SK-N-SH (cell line): ENCODE data around the gene TMEM74B. TPM values are rescaled to one million over a fixed set of nuclear protein-coding genes. Genes with fewer than 3 reads are reported as not detected.
"Not testable (repeated sequence)": the region's sequence is repeated elsewhere in the genome, so short reads cannot be mapped to it uniquely, and the experiment has no call there.

Source experiments
- CTCF ChIA-PET: fragments of 300-600, 350-600 bp; formaldehyde crosslinking; extraction: SDS; loops from one replicate; lab custom pipeline; 2021; lab: Yijun Ruan, JAX
- POLR2A ChIA-PET: fragments of 350-600 bp; sonication (Branson Sonifier 250); formaldehyde crosslinking; extraction: SDS; loops from one replicate; lab custom pipeline; 2020; ENCODE audit warnings: antibody characterized with exemption, inconsistent platforms; lab: Yijun Ruan, JAX
- DNase-seq: peaks from one replicate; pipeline ENCODE4 v3.0.0; 2012
- H2AFZ ChIP-seq: fragments of 200-600 bp; sonication (generic); 2 replicates; pipeline ENCODE4 v1.8.1; 2016; ENCODE audit warnings: antibody characterized with exemption, mild to moderate bottlenecking, low read depth
- H3F3A ChIP-seq: fragments of 200-600 bp; sonication (generic); replicated peaks from 2 replicates; pipeline ENCODE3; 2016; ENCODE audit warnings: antibody characterized with exemption, mild to moderate bottlenecking; ENCODE audit not compliant: insufficient read depth
- H3K27ac ChIP-seq, 2 experiments: fragments of 200-500 bp in 1 of 2; fragments of 200-600 bp in 1 of 2; sonication (Bioruptor generic) in 1 of 2; sonication (generic), shearing (Covaris generic) in 1 of 2; 2 replicates each; pipeline versions ENCODE4 v1.5.1 to v1.6.1; 2014 to 2016; ENCODE audit warnings: low read depth in 2 of 2, inconsistent platforms in 1 of 2, low read length in 1 of 2, mild to moderate bottlenecking in 1 of 2, mixed read lengths in 1 of 2
- H3K27me3 ChIP-seq: fragments of 200-600 bp; sonication (generic), shearing (Covaris generic); 2 replicates; pipeline ENCODE4 v1.6.1; 2016; ENCODE audit warnings: mixed run types; ENCODE audit not compliant: insufficient read depth
- H3K36me3 ChIP-seq, 2 experiments: fragments of 200-500 bp in 1 of 2; fragments of 200-600 bp in 1 of 2; sonication (Bioruptor generic) in 1 of 2; sonication (generic) in 1 of 2; replicated peaks in 1 of 2; 2 replicates each; pipeline versions ENCODE3 to v1.5.1; 2014 to 2016; ENCODE audit warnings: low read length in 1 of 2, mild to moderate bottlenecking in 1 of 2; ENCODE audit not compliant: insufficient read depth in 2 of 2, control insufficient read depth in 1 of 2
- H3K4me1 ChIP-seq, 2 experiments: fragments of 200-500 bp in 1 of 2; fragments of 200-600 bp in 1 of 2; sonication (Bioruptor generic) in 1 of 2; sonication (generic), shearing (Covaris generic) in 1 of 2; 2 replicates each; pipeline versions ENCODE4 v1.5.1 to v1.6.1; 2014 to 2016; ENCODE audit warnings: low read depth in 1 of 2, low read length in 1 of 2, mixed run types in 1 of 2; ENCODE audit not compliant: insufficient read depth in 2 of 2, control insufficient read depth in 1 of 2
- H3K4me2 ChIP-seq: fragments of 200-600 bp; sonication (generic), shearing (Covaris generic); 2 replicates; pipeline ENCODE4 v1.6.1; 2017; ENCODE audit warnings: mixed run types
- H3K4me3 ChIP-seq, 2 experiments: fragments of 200-500 bp in 1 of 2; fragments of 200-600 bp in 1 of 2; sonication (Bioruptor generic) in 1 of 2; sonication (generic), shearing (Covaris generic) in 1 of 2; 2 replicates each; pipeline versions ENCODE4 v1.5.1 to v1.8.1; 2014 to 2016; ENCODE audit warnings: low read depth in 2 of 2, inconsistent platforms in 1 of 2, low read length in 1 of 2, mild to moderate bottlenecking in 1 of 2, mixed read lengths in 1 of 2, moderate library complexity in 1 of 2
- H3K79me2 ChIP-seq: fragments of 200-600 bp; sonication (generic); 2 replicates; pipeline ENCODE4 v1.8.1; 2017; ENCODE audit warnings: mild to moderate bottlenecking; ENCODE audit not compliant: insufficient read depth
- H3K9ac ChIP-seq: fragments of 200-600 bp; sonication (generic); 2 replicates; pipeline ENCODE4 v1.6.1; 2017; ENCODE audit warnings: mixed run types
- H3K9me2 ChIP-seq: fragments of 200-600 bp; sonication (generic); 2 replicates; pipeline ENCODE4 v1.6.1; 2017; ENCODE audit warnings: mixed run types
- H3K9me3 ChIP-seq: fragments of 200-600 bp; sonication (generic); 2 replicates; pipeline ENCODE4 v1.6.1; 2017; ENCODE audit warnings: mixed run types, mild to moderate bottlenecking, moderate library complexity
- H4K20me1 ChIP-seq: fragments of 200-600 bp; sonication (generic); 2 replicates; pipeline ENCODE4 v1.6.1; 2017; ENCODE audit warnings: mild to moderate bottlenecking, mixed run types; ENCODE audit not compliant: insufficient read depth
- CHD2 ChIP-seq: fragments of 150-350 bp; IDR thresholded peaks from 2 replicates; pipeline ENCODE4 v1.6.1; 2018; ENCODE audit warnings: low read length; ENCODE audit not compliant: partially characterized antibody
- FOXJ3 ChIP-seq: sonication (generic); formaldehyde crosslinking; IDR thresholded peaks from 2 replicates; pipeline ENCODE4 v1.5.1; 2020; ENCODE audit warnings: mild to moderate bottlenecking, missing genetic modification reagents
- GATA2 ChIP-seq: sonication (generic); formaldehyde crosslinking; IDR thresholded peaks from 2 replicates; pipeline ENCODE4 v1.5.0; 2020; ENCODE audit warnings: mild to moderate bottlenecking, missing genetic modification reagents
- MAX ChIP-seq: IDR thresholded peaks from 2 replicates; pipeline ENCODE4 v1.4.0; 2012; ENCODE audit warnings: low read depth
- MXI1 ChIP-seq: IDR thresholded peaks from 2 replicates; pipeline ENCODE4 v1.6.1; 2012; ENCODE audit warnings: mild to moderate bottlenecking, low read depth, low read length, improper control_type of control experiment
- RFX5 ChIP-seq: IDR thresholded peaks from 2 replicates; pipeline ENCODE4 v1.6.1; 2012; ENCODE audit warnings: mild to moderate bottlenecking, improper control_type of control experiment, low read length
- RXRA ChIP-seq: IDR thresholded peaks from 2 replicates; pipeline ENCODE4 v1.4.0; 2012; ENCODE audit warnings: low read depth, mild to moderate bottlenecking, borderline replicate concordance
- SIN3A ChIP-seq: IDR thresholded peaks from 2 replicates; pipeline ENCODE4 v1.6.1; 2012; ENCODE audit warnings: low read depth, mild to moderate bottlenecking, low read length, moderate library complexity, borderline replicate concordance
- YY1 ChIP-seq: IDR thresholded peaks from 2 replicates; pipeline ENCODE4 v1.4.0; 2012; ENCODE audit warnings: low read depth, mild to moderate bottlenecking
- WGBS: methylation state at CpG from one replicate; pipeline ENCODE4 v1.1.6; 2017; ENCODE audit warnings: low lambda C conversion rate; 5-methylcytosine and 5-hydroxymethylcytosine counted together
- polyA plus RNA-seq, 3 experiments: library from polyadenylated mRNA; depleted of rRNA; stranded (reverse); fragments of >200 nt; gene quantifications; 2 replicates each; pipeline ENCODE4 v1.2.3, GENCODE V29; 2012
- TF ChIP-seq, protein P1 (sequence below): IDR thresholded peaks from 2 replicates; pipeline ENCODE4; 2012

TMEM74B gene
- polyA plus RNA-seq, 1 of the 3 experiments (the other 2 are of a cell fraction), result 1.8 TPM

DNA sequence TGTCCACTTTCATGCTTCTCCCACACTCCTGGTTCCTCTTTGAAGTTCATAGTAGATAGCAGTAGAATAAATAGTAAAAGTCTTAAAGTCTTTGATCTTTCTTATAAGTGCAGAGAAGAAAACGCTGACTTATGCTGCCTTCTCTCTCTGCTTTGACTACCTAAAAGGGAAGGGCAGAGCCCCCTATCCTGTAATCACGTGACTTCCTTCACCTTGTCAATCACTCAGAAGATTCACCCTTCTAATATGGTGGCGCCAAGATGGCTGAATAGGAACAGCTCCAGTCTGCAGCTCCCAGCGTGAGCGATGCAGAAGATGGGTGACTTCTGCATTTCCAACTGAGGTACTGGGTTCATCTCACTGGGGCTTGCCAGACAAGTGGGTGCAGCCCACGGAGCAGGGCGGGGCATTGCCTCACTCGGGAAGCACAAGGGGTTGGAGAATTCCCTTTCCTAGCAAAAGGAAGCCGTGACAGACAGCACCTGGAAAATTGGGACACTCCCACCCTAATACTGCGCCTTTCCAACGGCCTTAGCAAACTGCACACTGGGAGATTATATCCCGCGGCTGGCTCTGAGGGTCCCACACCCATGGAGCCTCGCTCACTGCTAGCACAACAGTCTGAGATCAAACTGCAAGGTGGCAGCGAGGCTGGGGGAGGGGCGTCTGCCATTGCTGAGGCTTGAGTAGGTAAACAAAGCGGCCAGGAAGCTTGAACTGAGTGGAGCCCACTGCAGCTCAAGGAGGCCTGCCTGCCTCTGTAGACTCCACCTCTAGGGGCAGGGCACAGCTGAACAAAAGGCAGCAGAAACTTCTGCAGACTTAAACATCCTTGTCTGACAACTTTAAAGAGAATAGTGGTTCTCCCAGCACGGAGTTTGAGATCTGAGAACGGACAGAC is 32.0 kb upstream of the TMEM74B start:
- H4K20me1 ChIP-seq, POLR2A ChIA-PET, CTCF ChIA-PET, H3K4me2 ChIP-seq, H3K79me2 ChIP-seq, H3K9me2 ChIP-seq, H3K27ac ChIP-seq, H3K9ac ChIP-seq, DNase-seq, H3K36me3 ChIP-seq, H3K4me3 ChIP-seq, H3K9me3 ChIP-seq, H3F3A ChIP-seq, H2AFZ ChIP-seq, H3K4me1 ChIP-seq, H3K27me3 ChIP-seq: not testable (repeated sequence)
- WGBS, result 65% methylated on average over 4 of the region's 19 CpGs

- H3K4me2 ChIP-seq, result no peak overlapping the region
- no peak for DNase-seq
- no peak overlapping the region for H2AFZ ChIP-seq
- H3F3A ChIP-seq, result no peaks in the 10 kb centered on the region
- ChIA-PET POLR2A (no interaction called here), CTCF (no interaction called here)
- no peak overlapping the region for H3K4me3 ChIP-seq
- 70% methylated on average over 11 of the region's 11 CpGs for WGBS
- H4K20me1 ChIP-seq, result no peaks in the 10 kb centered on the region
- no peaks in the 10 kb centered on the region for H3K9me3 ChIP-seq
- H3K9ac ChIP-seq, result no peak overlapping the region
- no peaks in the 10 kb centered on the region for H3K36me3 ChIP-seq
- H3K79me2 ChIP-seq, result no peaks in the 10 kb centered on the region
- H3K4me1 ChIP-seq, result no peaks in the 10 kb centered on the region; a peak in 1 of 4 replicates
- no peaks in the 10 kb centered on the region for H3K9me2 ChIP-seq
- TF ChIP-seq YY1, result no peak
- TF ChIP-seq RFX5, result no peak
- TF ChIP-seq MXI1, result no peak
- TF ChIP-seq, protein P1, sequence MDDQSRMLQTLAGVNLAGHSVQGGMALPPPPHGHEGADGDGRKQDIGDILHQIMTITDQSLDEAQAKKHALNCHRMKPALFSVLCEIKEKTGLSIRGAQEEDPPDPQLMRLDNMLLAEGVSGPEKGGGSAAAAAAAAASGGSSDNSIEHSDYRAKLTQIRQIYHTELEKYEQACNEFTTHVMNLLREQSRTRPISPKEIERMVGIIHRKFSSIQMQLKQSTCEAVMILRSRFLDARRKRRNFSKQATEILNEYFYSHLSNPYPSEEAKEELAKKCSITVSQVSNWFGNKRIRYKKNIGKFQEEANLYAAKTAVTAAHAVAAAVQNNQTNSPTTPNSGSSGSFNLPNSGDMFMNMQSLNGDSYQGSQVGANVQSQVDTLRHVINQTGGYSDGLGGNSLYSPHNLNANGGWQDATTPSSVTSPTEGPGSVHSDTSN, result no peak
- TF ChIP-seq, all 33 proteins: peak for 0
- Histone ChIP-seq H3K27ac (no peak overlapping the region), H3K27me3 (no peaks in the 10 kb centered on the region)
Measured at GRCh38 chr20:1215386-1216170, 30.8 kb upstream of the TMEM74B start.

- POLR2A ChIA-PET, result no interaction called here
- no peak for DNase-seq
- 39% methylated on average over 4 of the region's 4 CpGs for WGBS
Measured at GRCh38 chr20:1214838-1215261, 30.1 kb upstream of the TMEM74B start.

More at GRCh38 chr20:1214838-1215261, 30.1 kb upstream of the TMEM74B start:
- Histone ChIP-seq H3K4me2 (no peak overlapping the region), H3K9ac (no peak overlapping the region), H3K9me3 (no peaks in the 10 kb centered on the region), H3K9me2 (no peaks in the 10 kb centered on the region), H3K36me3 (no peaks in the 10 kb centered on the region), H3K79me2 (no peaks in the 10 kb centered on the region), H2AFZ (no peak overlapping the region), H4K20me1 (no peaks in the 10 kb centered on the region), H3K27me3 (no peaks in the 10 kb centered on the region; the same call in 1 of the 2 replicates), H3F3A (no peaks in the 10 kb centered on the region), H3K27ac (no peak overlapping the region), H3K4me1 (no peaks in the 10 kb centered on the region; a peak in 1 of 4 replicates), H3K4me3 (no peak overlapping the region)
- TF ChIP-seq FOXJ3 (CRISPR knock-in tag) (no peak), GATA2 (CRISPR knock-in tag) (no peak), CHD2 (no peak), RXRA (no peak), SIN3A (no peak), MAX (no peak)
- CTCF ChIA-PET, result interaction anchor here (3.9 kb wide), 1 partner anchor 399 kb away, joined by 20 read pairs; no protein-coding TSS in a partner anchor
